HepG2 (cell line): Measurements from ENCODE around the gene TWIST2. TPM values are rescaled to one million over a fixed set of nuclear protein-coding genes. Genes with fewer than 3 reads are reported as not detected.

ENCODE experiments used
- ATAC-seq: fragments of 200-7000 bp; cut with Tn5 transposase; 3 replicates; pipeline ENCODE4 v1.9.1; 2020; ENCODE audit warnings: mild to moderate bottlenecking, moderate library complexity
- BruUV-seq: library from RNA; stranded (reverse); fragments of 400-500 nt; replicated peaks from 2 replicates; lab custom pipeline; 2021; lab: Mats Ljungman, UMichigan
- CTCF ChIA-PET: fragments of 300-600 bp; formaldehyde crosslinking; extraction: SDS; loops from one replicate; lab custom pipeline; 2021; ENCODE audit warnings: low total read pairs, inconsistent platforms, low intra/inter-chr PET ratio; lab: Yijun Ruan, JAX
- POLR2A ChIA-PET: fragments of 350-600 bp; sonication (Branson Sonifier 250); formaldehyde crosslinking; loops from one replicate; lab custom pipeline; 2020; ENCODE audit warnings: antibody characterized with exemption, inconsistent platforms; lab: Yijun Ruan, JAX
- DNase-seq: peaks from one replicate; pipeline ENCODE4 v3.0.0-alpha.2; 2015; ENCODE audit warnings: low spot score
- FAIRE-seq: peaks from 3 replicates; lab custom pipeline; 2011; peaks lifted over from hg19 to GRCh38; lab: Jason Lieb, UNC
- H2AFZ ChIP-seq: one replicate; pipeline ENCODE4 v1.6.1; 2011; ENCODE audit warnings: low read length, inconsistent platforms
- H3K27ac ChIP-seq: fragments of 300-600 bp; 3 replicates; pipeline ENCODE4 v1.8.0; 2011; ENCODE audit warnings: mixed run types, mild to moderate bottlenecking, mixed read lengths, low read length, inconsistent platforms; ENCODE audit not compliant: insufficient read depth; ENCODE audit errors: extremely low read length
- H3K27me3 ChIP-seq, 2 experiments: fragments of 200-600 bp in 1 of 2; 2 replicates in 1 of 2; 3 replicates in 1 of 2; pipeline versions ENCODE4 v1.6.0 to v1.8.0; 2011; ENCODE audit warnings: low read length in 2 of 2, mild to moderate bottlenecking in 2 of 2, moderate library complexity in 2 of 2, inconsistent platforms in 1 of 2; ENCODE audit not compliant: insufficient read depth in 2 of 2, control insufficient read depth in 1 of 2
- H3K36me3 ChIP-seq, 2 experiments: fragments of 200-600 bp in 1 of 2; replicated peaks in 1 of 2; 2 replicates in 1 of 2; 3 replicates in 1 of 2; pipeline versions ENCODE4 v1.5.1 to v1.8.0; 2011; ENCODE audit warnings: low read length in 2 of 2, inconsistent platforms in 1 of 2; ENCODE audit not compliant: insufficient read depth in 2 of 2, control insufficient read depth in 1 of 2
- H3K4me1 ChIP-seq: 2 replicates; pipeline ENCODE4 v1.5.1; 2012; ENCODE audit warnings: low read length, inconsistent platforms; ENCODE audit not compliant: insufficient read depth
- H3K4me2 ChIP-seq: 2 replicates; pipeline ENCODE4 v1.6.0; 2011; ENCODE audit warnings: low read depth, low read length, inconsistent platforms
- H3K4me3 ChIP-seq, 3 experiments: fragments of 200-600 bp in 1 of 3; sonication (generic), shearing (Covaris generic) in 1 of 3; replicated peaks in 1 of 3; 2 replicates each; pipeline ENCODE4 v1.5.1; 2011 to 2016; ENCODE audit warnings: low read length in 3 of 3, inconsistent platforms in 2 of 3, low read depth in 2 of 3, mild to moderate bottlenecking in 2 of 3, control low read depth in 1 of 3, mixed read lengths in 1 of 3; ENCODE audit not compliant: insufficient read depth in 1 of 3
- H3K79me2 ChIP-seq: one replicate; pipeline ENCODE4 v1.6.1; 2011; ENCODE audit warnings: low read length, inconsistent platforms; ENCODE audit not compliant: insufficient read depth
- H3K9ac ChIP-seq: 2 replicates; pipeline ENCODE4 v1.6.0; 2011; ENCODE audit warnings: mild to moderate bottlenecking, low read depth, low read length, inconsistent platforms; ENCODE audit not compliant: insufficient read depth
- H3K9me3 ChIP-seq: 2 replicates; pipeline ENCODE4 v1.5.1; 2012; ENCODE audit warnings: mild to moderate bottlenecking, low read length
- H4K20me1 ChIP-seq: 2 replicates; pipeline ENCODE4 v1.6.0; 2011; ENCODE audit warnings: inconsistent platforms, mild to moderate bottlenecking, low read length, moderate library complexity; ENCODE audit not compliant: insufficient read depth
- CENPT ChIP-seq: sonication (generic); formaldehyde crosslinking; IDR thresholded peaks from 2 replicates; pipeline ENCODE4 v1.8.0; 2022; ENCODE audit warnings: low read depth, mild to moderate bottlenecking, moderate library complexity, missing genetic modification reagents
- HDAC1 ChIP-seq: sonication (generic); formaldehyde crosslinking; IDR thresholded peaks from 2 replicates; pipeline ENCODE4 v1.5.1; 2020; ENCODE audit warnings: mild to moderate bottlenecking, missing genetic modification reagents
- KAT2B ChIP-seq: fragments of 150-350 bp; IDR thresholded peaks from 2 replicates; pipeline ENCODE4 v1.6.1; 2014; ENCODE audit warnings: low read depth, low read length, borderline replicate concordance
- PITX1 ChIP-seq: sonication (generic); formaldehyde crosslinking; IDR thresholded peaks from 2 replicates; pipeline ENCODE4 v1.5.1; 2020; ENCODE audit warnings: mild to moderate bottlenecking, missing genetic modification reagents
- PRDM10 ChIP-seq: sonication (generic); formaldehyde crosslinking; IDR thresholded peaks from 2 replicates; pipeline ENCODE4 v1.4.0; 2020; ENCODE audit warnings: low read depth, missing genetic modification reagents
- SIX4 ChIP-seq: sonication (generic); formaldehyde crosslinking; IDR thresholded peaks from 2 replicates; pipeline ENCODE4 v1.4.0; 2020; ENCODE audit warnings: missing genetic modification reagents
- TCF12 ChIP-seq, 2 experiments: fragments of 450-650 bp in 1 of 2; sonication (generic) in 1 of 2; formaldehyde crosslinking in 1 of 2; IDR thresholded peaks; 2 replicates each; pipeline versions ENCODE4 v1.6.1 to v1.8.0; 2017 to 2022; ENCODE audit warnings: antibody characterized with exemption in 1 of 2, mild to moderate bottlenecking in 1 of 2, missing genetic modification reagents in 1 of 2, moderate library complexity in 1 of 2
- ZFP41 ChIP-seq: sonication (generic); formaldehyde crosslinking; IDR thresholded peaks from 2 replicates; pipeline ENCODE4 v1.4.0; 2020; ENCODE audit warnings: mild to moderate bottlenecking, missing genetic modification reagents, borderline replicate concordance
- ZMAT3 ChIP-seq: sonication (generic); formaldehyde crosslinking; conservative IDR thresholded peaks from 2 replicates; pipeline ENCODE4 v1.7.0; 2021; ENCODE audit warnings: missing genetic modification reagents
- ZNF205 ChIP-seq: IDR thresholded peaks from 2 replicates; pipeline ENCODE4 v1.6.1; 2018; ENCODE audit warnings: missing biosample characterization, missing genetic modification reagents
- ZNF234 ChIP-seq: sonication (generic); formaldehyde crosslinking; conservative IDR thresholded peaks from 2 replicates; pipeline ENCODE4 v1.5.1; 2020; ENCODE audit warnings: mild to moderate bottlenecking, missing genetic modification reagents
- ZNF326 ChIP-seq: sonication (generic); formaldehyde crosslinking; IDR thresholded peaks from 2 replicates; pipeline ENCODE4 v1.4.0; 2020; ENCODE audit warnings: missing genetic modification reagents, borderline replicate concordance
- WGBS: methylation state at CpG from one replicate; pipeline ENCODE4 v1.1.6; 2017; ENCODE audit warnings: low lambda C conversion rate; 5-methylcytosine and 5-hydroxymethylcytosine counted together
- in situ Hi-C: cut with HindIII; loops from 2 replicates; pipeline ENCODE4 v1.10.0; 2017; ENCODE audit warnings: low pct_unique_long_range_greater_than_20kb; ENCODE audit not compliant: extremely low pct_ligation_motif_present
- intact Hi-C: fragments of 100-400 bp; cut with micrococcal nuclease; formaldehyde crosslinking; loops from one replicate; pipeline ENCODE4 v1.10.0; 2022; ENCODE audit not compliant: unreplicated experiment
- polyA plus RNA-seq, 8 experiments: library from polyadenylated mRNA; depleted of rRNA in 3 of 8; stranded (reverse) in 7 of 8; unstranded in 1 of 8; fragments of >200 nt; fragmentation: Illumina TruSeq in 4 of 8; extraction: Trizol in 4 of 8; gene quantifications; 2 replicates each; pipeline versions ENCODE4 v1.2.1 to v1.2.3, GENCODE V29; 2011 to 2016; ENCODE audit warnings: low read depth in 4 of 8, missing spikeins in 1 of 8, mixed read lengths in 1 of 8; ENCODE audit not compliant: insufficient read depth in 1 of 8
- total RNA-seq, 5 experiments: library from RNA; depleted of rRNA; stranded (reverse); fragments of >200 nt; fragmentation: Illumina TruSeq; extraction: Trizol; gene quantifications; 2 replicates each; pipeline ENCODE4 v1.2.3, GENCODE V29; 2016; ENCODE audit warnings: low read depth in 1 of 5

TWIST2 gene
- total and polyA plus RNA-seq, 2 of the 13 experiments (the other 11 are each of a cell fraction or from before 2014, with no cell fraction given): 0.08 to 0.11 TPM

GRCh38 chr2:238810321-238810720, 37.6 kb upstream of the TWIST2 start:
- POLR2A ChIA-PET: no interaction called here
- intact Hi-C loops: no loop called here
- H3K9me3 ChIP-seq: peaks cover 17% of the 10 kb centered on the region
- DNase-seq (no peak), FAIRE-seq (no peak), ATAC-seq (no peak)
- H3K4me1 ChIP-seq: no peaks in the 10 kb centered on the region
- no TSS peak for BruUV-seq
- TF ChIP-seq TCF12 (IDR thresholded peaks at IDR 0.05) (no peak), TCF12 (CRISPR knock-in tag; IDR thresholded peaks at IDR 0.05) (no peak), ZFP41 (no peak), PRDM10 (CRISPR knock-in tag) (no peak), ZMAT3 (CRISPR knock-in tag) (no peak), ZNF326 (CRISPR knock-in tag) (no peak), ZNF234 (no peak), CENPT (CRISPR knock-in tag) (no peak), KAT2B (no peak), HDAC1 (CRISPR knock-in tag) (no peak), ZNF205 (no peak), SIX4 (CRISPR knock-in tag) (no peak), PITX1 (CRISPR knock-in tag) (no peak)
- H3K36me3 ChIP-seq: no peaks in the 10 kb centered on the region
- no peak overlapping the region for H3K9ac ChIP-seq
- no peak overlapping the region for H3K27ac ChIP-seq
- H2AFZ ChIP-seq: no peak overlapping the region
- peaks cover 10 to 60% of the 10 kb centered on the region in 2 experiments for H3K27me3 ChIP-seq
- in situ Hi-C loops: no loop called here
- CTCF ChIA-PET: no interaction called here
- H3K4me2 ChIP-seq: no peak overlapping the region
- H3K79me2 ChIP-seq: no peaks in the 10 kb centered on the region
- H3K4me3 ChIP-seq: no peak overlapping the region
- 1% methylated on average over 4 of the region's 5 CpGs for WGBS
- no peaks in the 10 kb centered on the region for H4K20me1 ChIP-seq
